GM13976 (cell line): ENCODE data around the gene CAPN13.

Source experiments
- DNase-seq: peaks from one replicate; pipeline ENCODE4 v3.0.0; 2012; ENCODE audit warnings: low spot score
- CTCF ChIP-seq: IDR thresholded peaks from 2 replicates; pipeline ENCODE4 v1.5.1; 2012; ENCODE audit warnings: borderline replicate concordance, mild to moderate bottlenecking; ENCODE audit not compliant: insufficient read depth; ENCODE audit errors: extremely low read depth, missing control alignments, control extremely low read depth
- in situ Hi-C: fragments of 300-500 bp; cut with MboI; formaldehyde crosslinking; loops from one replicate; pipeline ENCODE4 v1.12.0; 2022; ENCODE audit warnings: low sequenced_read_pairs, mixed read lengths, inconsistent platforms; ENCODE audit not compliant: unreplicated experiment

Gene CAPN13

GRCh38 chr2:30772021-30772705 is 35.1 kb downstream of the CAPN13 start:
- in situ Hi-C loops = no loop called here
- no peak for DNase-seq
- no peak for TF ChIP-seq CTCF

DNA sequence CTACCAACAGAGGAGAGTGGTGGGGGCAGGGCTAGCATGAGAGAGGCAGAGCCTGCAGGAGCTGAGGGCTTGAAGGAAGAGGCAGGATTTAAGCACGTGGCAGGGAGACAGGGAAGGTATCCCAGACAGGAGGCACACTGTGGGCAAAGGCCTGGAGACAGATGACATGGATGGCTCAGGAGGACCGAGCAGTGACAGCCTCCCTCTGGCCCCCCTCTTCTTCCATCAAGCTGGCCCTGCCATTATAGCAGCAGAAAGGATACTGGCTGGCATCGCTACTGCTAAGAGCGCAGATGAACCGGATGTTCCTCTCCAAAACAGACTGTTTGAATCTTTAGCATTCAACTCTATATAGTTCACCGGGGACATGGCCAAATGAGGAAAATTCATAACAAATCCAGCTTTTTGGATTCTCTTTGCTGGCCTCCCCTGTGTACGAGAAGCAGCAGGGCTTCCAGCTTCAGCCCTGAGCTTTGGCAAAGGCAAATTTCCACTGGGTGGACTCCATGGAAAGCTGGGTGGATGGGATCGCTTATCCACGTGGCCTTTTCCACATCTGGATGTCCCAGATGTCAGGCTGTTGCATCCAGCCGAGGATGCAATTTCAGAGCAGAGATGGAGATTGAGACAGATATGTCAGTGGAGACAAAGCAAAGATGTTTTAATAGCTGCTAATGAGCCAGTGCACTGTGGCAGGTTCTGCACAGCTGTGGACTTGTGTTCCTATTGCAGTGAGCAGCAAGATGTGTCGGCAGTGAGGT is 36.2 kb downstream of the CAPN13 start:
- in situ Hi-C loops = no loop called here
- TF ChIP-seq CTCF = no peak
- no peak for DNase-seq

DNA sequence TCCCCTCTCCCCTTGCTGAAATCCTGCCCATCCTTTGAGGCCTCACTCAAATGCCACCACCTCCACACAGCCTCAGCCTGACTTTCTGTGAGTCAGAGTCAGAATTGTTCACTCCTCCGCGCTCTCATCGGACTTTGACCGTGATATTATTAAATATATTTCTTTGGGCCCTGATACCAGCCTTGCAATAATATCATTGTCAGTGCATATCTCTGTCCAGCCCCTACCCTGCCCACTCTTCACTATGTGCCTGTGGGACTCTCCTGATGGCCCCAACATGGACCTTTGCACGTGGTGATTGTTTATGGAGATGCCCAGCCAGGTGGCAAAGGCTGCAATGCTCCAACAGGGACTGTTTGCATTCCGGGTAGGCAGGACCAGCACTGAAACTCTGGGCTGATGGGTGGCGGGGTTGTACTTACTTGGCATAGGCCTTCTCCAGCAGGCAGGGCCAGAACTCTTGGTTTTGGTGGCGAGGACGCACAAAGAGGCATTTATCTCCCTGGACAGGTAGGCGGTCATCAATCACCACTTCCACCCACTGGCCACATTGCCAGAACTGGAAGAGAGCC is 37.3 kb downstream of the CAPN13 start:
- in situ Hi-C loops = no loop called here
- no peak for TF ChIP-seq CTCF
- no peak for DNase-seq

- in situ Hi-C loops = no loop called here
- no peak for TF ChIP-seq CTCF
- no peak for DNase-seq
Measured at GRCh38 chr2:30769481-30769780, 37.8 kb downstream of the CAPN13 start.

DNA sequence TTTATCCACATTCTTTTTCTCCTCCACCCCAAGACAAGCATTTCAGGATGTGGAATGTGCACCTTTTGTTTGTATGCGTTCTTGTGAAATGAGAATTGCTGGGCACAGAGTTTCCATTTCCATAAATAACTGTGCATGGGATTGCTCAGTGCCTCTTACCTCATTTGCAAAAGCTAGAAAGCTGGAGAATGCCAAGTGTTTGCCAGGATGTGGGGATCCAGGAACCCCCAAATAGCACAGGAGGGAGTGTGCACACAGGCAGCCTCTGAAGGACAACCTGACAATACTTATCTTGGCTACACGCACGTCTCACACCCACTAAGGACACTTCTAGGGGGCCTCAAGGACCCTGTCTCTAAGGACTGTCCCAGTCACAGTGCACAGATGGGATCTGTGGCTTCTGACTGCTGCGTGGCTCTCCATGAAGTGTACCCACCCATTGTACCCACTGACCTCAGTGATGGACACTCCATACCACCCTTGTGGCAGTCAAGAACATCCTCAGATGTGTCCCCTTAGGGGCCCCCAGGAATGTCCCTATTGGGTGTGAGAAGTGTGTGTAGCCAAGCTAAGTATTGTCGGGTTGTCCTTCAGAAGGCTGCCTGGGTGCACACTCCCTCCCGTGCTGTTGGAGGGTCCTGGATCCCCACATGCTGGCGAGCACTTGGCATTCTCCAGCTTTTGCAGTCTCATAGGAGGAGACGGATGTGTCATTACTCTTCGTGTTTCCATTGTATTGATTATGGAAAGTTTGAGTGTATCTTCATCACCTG is 38.4 kb downstream of the CAPN13 start:
- DNase-seq = no peak
- in situ Hi-C loops = no loop called here
- no peak for TF ChIP-seq CTCF

DNA sequence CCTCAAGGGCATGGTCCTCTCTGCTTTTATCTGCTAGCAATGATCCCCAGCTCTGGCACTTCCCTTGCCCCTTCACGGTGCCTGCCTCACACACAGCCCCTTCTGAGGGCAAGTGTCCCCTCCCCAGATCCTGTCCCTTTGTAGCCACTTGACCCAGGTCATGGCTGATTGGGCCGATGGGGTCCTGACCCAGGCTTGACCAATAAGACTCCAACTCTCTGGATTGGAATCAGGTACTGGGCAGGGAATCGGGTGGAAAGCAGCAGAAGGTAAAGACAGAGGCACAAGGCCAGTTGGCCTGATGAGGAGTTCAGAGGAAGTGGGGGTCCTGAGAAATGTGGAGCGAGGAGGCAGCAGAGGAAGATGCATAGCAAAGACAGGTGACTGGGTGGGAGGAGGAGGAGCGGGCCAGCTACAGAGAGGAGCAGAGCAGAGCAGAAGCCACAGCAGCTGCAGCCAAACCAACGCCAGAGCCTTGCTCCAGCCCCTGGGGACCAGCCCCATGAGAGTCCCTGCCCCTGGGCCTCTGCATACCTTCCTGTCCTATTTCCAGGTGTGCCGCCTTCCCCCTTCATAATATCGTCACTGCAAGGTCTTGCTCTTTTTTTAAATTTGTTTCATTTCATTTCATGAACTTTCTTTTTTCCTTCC is 39.1 kb downstream of the CAPN13 start:
- in situ Hi-C loops = no loop called here
- DNase-seq = no peak

More for the DNA sequence above, 39.1 kb downstream of the CAPN13 start:
- no peak for TF ChIP-seq CTCF
